Measurements from ENCODE around the gene COBL. TPM values are rescaled to one million over a fixed set of nuclear protein-coding genes. Genes with fewer than 3 reads are reported as not detected.

The COBL gene
- polyA plus RNA-seq, 3 donors: not detected

- no peaks in the 10 kb centered on the region for H3K79me2 ChIP-seq (ENCODE audit: insufficient read depth, low read length)
- H3K36me3 Mint-ChIP-seq: no peaks in the 10 kb centered on the region
- 93% methylated on average over 12 of the region's 17 CpGs for WGBS (ENCODE audit: insufficient coverage)
- H3K4me1 Mint-ChIP-seq: no peaks in the 10 kb centered on the region
- H3K4me1 ChIP-seq (ENCODE audit: control insufficient read depth in 1 of 2, insufficient read depth in 2 of 2, low read length in 2 of 2): no peaks in the 10 kb centered on the region
- TF ChIP-seq CTCF (IDR thresholded peaks at IDR 0.05): no peak
- no peak overlapping the region for H3K4me3 ChIP-seq (replicated peaks in 1 of 3; ENCODE audit: low read depth in 2 of 3, low read length in 3 of 3)
- H3K27me3 ChIP-seq (ENCODE audit: control insufficient read depth in 2 of 2, insufficient read depth in 2 of 2, low read length in 2 of 2): no peaks in the 10 kb centered on the region
- no peak for DNase-seq
- H3K27ac ChIP-seq (ENCODE audit: low read depth in 1 of 2, low read length in 2 of 2): no peak overlapping the region
- H3K4me3 Mint-ChIP-seq: no peak overlapping the region
- no peaks in the 10 kb centered on the region for H4K20me1 ChIP-seq (ENCODE audit: insufficient read depth, low read length)
- peaks cover 0 to 6% (median under 1%) of the 10 kb centered on the region in 3 donors for H3K27me3 Mint-ChIP-seq (ENCODE audit: low read depth in 3 of 3)
- H3K9ac ChIP-seq (ENCODE audit: insufficient read depth, low read length, poor library complexity, severe bottlenecking): no peak overlapping the region
- H3K36me3 ChIP-seq (replicated peaks in 1 of 2; ENCODE audit: control insufficient read depth in 1 of 2, insufficient read depth in 2 of 2, low read length in 2 of 2): no peaks in the 10 kb centered on the region
- H2AFZ ChIP-seq (ENCODE audit: insufficient read depth, low read depth, low read length, poor library complexity, severe bottlenecking): no peak overlapping the region
- intact Hi-C loops (cut with micrococcal nuclease): no loop called here
- H3K27ac Mint-ChIP-seq: no peak overlapping the region
- H3K4me2 ChIP-seq (replicated peaks; ENCODE audit: extremely low read depth, low read length, poor library complexity, severe bottlenecking): no peak overlapping the region
- H3K9me3 ChIP-seq (replicated peaks in 1 of 2; ENCODE audit: control insufficient read depth in 1 of 2, insufficient read depth in 1 of 2, low read length in 2 of 2): no peaks in the 10 kb centered on the region
- peaks cover 0 to under 1% (median 0%) of the 10 kb centered on the region in 7 donors for H3K9me3 Mint-ChIP-seq
Observed at GRCh38 chr7:51224811-51225595, 91.6 kb downstream of the COBL start.

- Histone ChIP-seq H3K9me3 (replicated peaks in 1 of 2; ENCODE audit: control insufficient read depth in 1 of 2, insufficient read depth in 1 of 2, low read length in 2 of 2) (no peaks in the 10 kb centered on the region), H4K20me1 (ENCODE audit: insufficient read depth, low read length) (no peaks in the 10 kb centered on the region), H3K4me3 (replicated peaks in 1 of 3; ENCODE audit: low read depth in 2 of 3, low read length in 3 of 3) (no peak overlapping the region), H3K4me1 (ENCODE audit: control insufficient read depth in 1 of 2, insufficient read depth in 2 of 2, low read length in 2 of 2) (no peaks in the 10 kb centered on the region), H3K27ac (ENCODE audit: low read depth in 1 of 2, low read length in 2 of 2) (no peak overlapping the region), H3K4me2 (replicated peaks; ENCODE audit: extremely low read depth, low read length, poor library complexity, severe bottlenecking) (no peak overlapping the region), H3K9ac (ENCODE audit: insufficient read depth, low read length, poor library complexity, severe bottlenecking) (no peak overlapping the region), H3K27me3 (ENCODE audit: control insufficient read depth in 2 of 2, insufficient read depth in 2 of 2, low read length in 2 of 2) (no peaks in the 10 kb centered on the region), H2AFZ (ENCODE audit: insufficient read depth, low read depth, low read length, poor library complexity, severe bottlenecking) (no peak overlapping the region), H3K79me2 (ENCODE audit: insufficient read depth, low read length) (no peaks in the 10 kb centered on the region), H3K36me3 (replicated peaks in 1 of 2; ENCODE audit: control insufficient read depth in 1 of 2, insufficient read depth in 2 of 2, low read length in 2 of 2) (no peaks in the 10 kb centered on the region)
- WGBS (ENCODE audit: insufficient coverage): 100% methylated on average over 1 of the region's 2 CpGs
- Mint-ChIP-seq H3K4me3 (no peak overlapping the region), H3K36me3 (no peaks in the 10 kb centered on the region), H3K27me3 (ENCODE audit: low read depth in 3 of 3) (peaks cover 0 to 6% (median 2%) of the 10 kb centered on the region in 3 donors), H3K4me1 (no peaks in the 10 kb centered on the region), H3K9me3 (no peaks in the 10 kb centered on the region), H3K27ac (no peak overlapping the region)
- no peak for DNase-seq
- no peak for TF ChIP-seq CTCF (IDR thresholded peaks at IDR 0.05)
- intact Hi-C loops (cut with micrococcal nuclease): no loop called here
Observed at GRCh38 chr7:51223505-51223904, 93.1 kb downstream of the COBL start.

Data from CD14-positive monocyte (primary cell).